ENCODE results near the gene ZNF384.

Gene ZNF384

GRCh38 chr12:6650832-6651231, 38.3 kb downstream of the ZNF384 start:
- TF ChIP-seq, protein P1, sequence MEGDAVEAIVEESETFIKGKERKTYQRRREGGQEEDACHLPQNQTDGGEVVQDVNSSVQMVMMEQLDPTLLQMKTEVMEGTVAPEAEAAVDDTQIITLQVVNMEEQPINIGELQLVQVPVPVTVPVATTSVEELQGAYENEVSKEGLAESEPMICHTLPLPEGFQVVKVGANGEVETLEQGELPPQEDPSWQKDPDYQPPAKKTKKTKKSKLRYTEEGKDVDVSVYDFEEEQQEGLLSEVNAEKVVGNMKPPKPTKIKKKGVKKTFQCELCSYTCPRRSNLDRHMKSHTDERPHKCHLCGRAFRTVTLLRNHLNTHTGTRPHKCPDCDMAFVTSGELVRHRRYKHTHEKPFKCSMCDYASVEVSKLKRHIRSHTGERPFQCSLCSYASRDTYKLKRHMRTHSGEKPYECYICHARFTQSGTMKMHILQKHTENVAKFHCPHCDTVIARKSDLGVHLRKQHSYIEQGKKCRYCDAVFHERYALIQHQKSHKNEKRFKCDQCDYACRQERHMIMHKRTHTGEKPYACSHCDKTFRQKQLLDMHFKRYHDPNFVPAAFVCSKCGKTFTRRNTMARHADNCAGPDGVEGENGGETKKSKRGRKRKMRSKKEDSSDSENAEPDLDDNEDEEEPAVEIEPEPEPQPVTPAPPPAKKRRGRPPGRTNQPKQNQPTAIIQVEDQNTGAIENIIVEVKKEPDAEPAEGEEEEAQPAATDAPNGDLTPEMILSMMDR (IDR thresholded peaks at IDR 0.05; ENCODE audit: insufficient read depth, missing control alignments) = no peak
- FAIRE-seq (no peak), DNase-seq (ENCODE audit: insufficient read length, low spot score) (no peak)

- TF ChIP-seq, protein P1 (IDR thresholded peaks at IDR 0.05; ENCODE audit: insufficient read depth, missing control alignments) = no peak
- no peak for FAIRE-seq
- no peak for DNase-seq (ENCODE audit: insufficient read length, low spot score)
These were observed 42.0 kb downstream of the ZNF384 start, which contains the start of gene ACRBP for GRCh38 chr12:6647083-6647604. ACRBP (minus strand) TSS chr12:6647432; CDS start chr12:6647366, 66 bp downstream.

DNA sequence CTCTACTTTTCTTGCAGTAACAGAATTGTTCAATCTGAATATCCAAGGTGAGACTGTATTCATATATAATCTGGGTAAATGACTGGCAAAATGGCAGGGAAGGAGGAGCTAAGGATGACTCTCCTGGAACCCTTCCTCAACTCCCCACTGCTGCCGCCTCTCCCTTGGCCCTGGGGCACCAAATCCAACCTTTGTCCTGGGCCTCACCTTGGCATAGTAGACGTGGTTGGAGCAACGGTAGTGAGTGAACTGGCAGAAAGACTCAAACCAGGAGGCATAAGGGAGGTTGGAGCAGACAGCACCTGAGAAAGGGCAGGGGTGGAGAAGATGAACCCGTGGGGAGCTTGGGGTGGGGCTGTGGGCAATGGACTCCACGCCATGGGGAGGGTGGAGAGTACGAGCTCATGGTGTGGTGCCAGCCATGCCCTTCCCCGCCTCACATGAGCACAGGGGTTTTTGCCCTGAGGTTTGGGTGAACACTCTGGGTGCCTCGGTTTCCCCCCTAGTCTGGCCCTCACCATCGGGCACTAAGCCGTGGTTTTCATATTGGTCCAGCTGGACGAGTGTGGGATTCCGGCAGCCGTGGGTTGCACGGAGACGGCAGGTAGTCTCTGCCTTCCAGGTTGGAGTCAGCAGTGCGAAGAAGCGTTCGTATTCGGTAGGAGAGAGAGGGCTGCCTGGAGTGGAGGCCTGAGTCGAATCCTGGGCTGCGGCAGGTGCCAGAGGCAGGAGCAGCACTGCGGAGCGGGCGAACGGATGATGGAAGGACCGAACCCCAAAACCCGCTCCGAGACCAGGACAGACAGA, 42.7 kb downstream of the ZNF384 start:
- DNase-seq (ENCODE audit: insufficient read length, low spot score) = no peak

GRCh38 chr12:6644903-6645302, 44.3 kb downstream of the ZNF384 start:
- no peak for FAIRE-seq
- TF ChIP-seq, protein P1 (IDR thresholded peaks at IDR 0.05; ENCODE audit: insufficient read depth, missing control alignments) = peak; percentile 61
- no peak for DNase-seq (ENCODE audit: insufficient read length, low spot score)

More for the DNA sequence above, 42.7 kb downstream of the ZNF384 start:
- FAIRE-seq = no peak
- TF ChIP-seq, protein P1 (IDR thresholded peaks at IDR 0.05; ENCODE audit: insufficient read depth, missing control alignments) = no peak

DNA sequence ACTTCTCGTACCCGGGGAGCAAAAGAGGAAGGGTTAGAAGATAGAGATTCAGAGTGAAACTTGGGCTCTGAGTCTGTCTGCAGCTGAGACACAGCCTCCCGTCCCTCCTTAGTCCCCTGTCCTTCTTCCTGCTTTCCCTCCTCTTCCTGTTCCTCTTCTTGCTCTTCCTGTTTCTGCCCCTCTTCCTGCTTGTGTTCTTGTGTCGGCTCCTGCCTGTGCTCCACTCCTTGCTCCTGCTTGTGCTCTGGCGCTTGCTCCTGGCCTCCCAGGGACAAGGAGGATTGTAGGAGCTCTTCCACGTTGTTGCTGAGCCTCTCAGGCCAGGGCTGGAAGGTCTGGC, 44.9 kb downstream of the ZNF384 start:
- no peak for DNase-seq (ENCODE audit: insufficient read length, low spot score)
- TF ChIP-seq, protein P1 (IDR thresholded peaks at IDR 0.05; ENCODE audit: insufficient read depth, missing control alignments) = no peak
- no peak for FAIRE-seq

GRCh38 chr12:6643569-6644256, 45.5 kb downstream of the ZNF384 start:
- FAIRE-seq (no peak), DNase-seq (ENCODE audit: insufficient read length, low spot score) (no peak)
- TF ChIP-seq, protein P1 (IDR thresholded peaks at IDR 0.05; ENCODE audit: insufficient read depth, missing control alignments) = no peak

All from D721Med (cell line).